Activated CD4-positive, CD25-positive, alpha-beta regulatory T cell treated with anti-CD3 and anti-CD28 coated beads, Interleukin-2, amount 50 U/mL, for 72 hours (primary cell): Measurements from ENCODE around the gene TEPSIN.

ENCODE experiments used
- DNase-seq: peaks from one replicate; pipeline ENCODE4 v3.0.0; 2021

The TEPSIN gene

GRCh38 chr17:81249223-81250040 lies 10.6 kb upstream of the TEPSIN start:
- DNase-seq: no peak

- no peak for DNase-seq
Measured at GRCh38 chr17:81248649-81249048, 9.8 kb upstream of the TEPSIN start.

GRCh38 chr17:81247339-81247990 lies 8.6 kb upstream of the TEPSIN start:
- DNase-seq: no peak

- no peak for DNase-seq
Measured at GRCh38 chr17:81246679-81247338, 8.0 kb upstream of the TEPSIN start.

- no peak for DNase-seq
Measured at GRCh38 chr17:81246343-81246670, 7.5 kb upstream of the TEPSIN start.

GRCh38 chr17:81245665-81246342 lies 6.9 kb upstream of the TEPSIN start:
- no peak for DNase-seq

- no peak for DNase-seq
Measured at GRCh38 chr17:81245024-81245664, 6.3 kb upstream of the TEPSIN start.

- DNase-seq: no peak
Measured at GRCh38 chr17:81244358-81245023, 5.6 kb upstream of the TEPSIN start.

GRCh38 chr17:81243333-81243664 lies 4.4 kb upstream of the TEPSIN start:
- no peak for DNase-seq

- DNase-seq: no peak
Measured at GRCh38 chr17:81242421-81243332, 3.8 kb upstream of the TEPSIN start.

- peak; percentile 63 for DNase-seq
Measured at GRCh38 chr17:81241648-81242420, 3.0 kb upstream of the TEPSIN start.

- DNase-seq: no peak
Measured at GRCh38 chr17:81241203-81241602, 2.3 kb upstream of the TEPSIN start.

- no peak for DNase-seq
Measured at GRCh38 chr17:81240761-81241160, 1.9 kb upstream of the TEPSIN start.

- peak; percentile 50 for DNase-seq
Measured at GRCh38 chr17:81239714-81240555, 1.1 kb upstream of the TEPSIN start.

- DNase-seq: no peak
Measured at GRCh38 chr17:81238490-81238814, 403 bp downstream of the TEPSIN start.

GRCh38 chr17:81237591-81238489 lies 1.0 kb downstream of the TEPSIN start:
- no peak for DNase-seq

GRCh38 chr17:81236784-81237183 lies 2.1 kb downstream of the TEPSIN start:
- DNase-seq: no peak
